Right lobe of liver (tissue), 6 donors: ENCODE data around the gene CDC7. TPM values are rescaled to one million over a fixed set of nuclear protein-coding genes. Genes with fewer than 3 reads are reported as not detected.
A peak's percentile ranks its signal among the peaks of the same experiment; 100 is the strongest.

ENCODE experiments used
- ATAC-seq, 4 donors: fragments of 200-7000 bp; cut with Tn5 transposase; one replicate each; pipeline ENCODE4 v1.9.1; 2020; ENCODE audit warnings: mild to moderate bottlenecking in 4 of 4, moderate library complexity in 4 of 4
- DNase-seq, 3 donors: peaks; one replicate each; pipeline ENCODE4 v3.0.0-alpha.2; 2020
- H3K27ac ChIP-seq, 3 donors: fragments of 200-600 bp; one replicate each; pipeline ENCODE4 v1.8.0; 2022
- H3K27me3 ChIP-seq, 2 donors: fragments of 200-600 bp; one replicate each; pipeline ENCODE4 v1.8.0; 2022
- H3K36me3 ChIP-seq, 4 donors: fragments of 200-600 bp; sonication (generic) in 1 of 4; one replicate each; pipeline versions ENCODE4 v1.5.1 to v1.8.0; 2017 to 2022; ENCODE audit warnings: control low read depth in 1 of 4
- H3K4me1 ChIP-seq, 4 donors: fragments of 200-600 bp; sonication (generic) in 1 of 4; one replicate each; pipeline versions ENCODE4 v1.5.1 to v1.8.0; 2017 to 2022; ENCODE audit warnings: control low read depth in 1 of 4
- H3K4me3 ChIP-seq, 3 donors: fragments of 200-600 bp; one replicate each; pipeline ENCODE4 v1.8.0; 2022
- H3K9me3 ChIP-seq, 4 donors: fragments of 200-600 bp; sonication (generic) in 1 of 4; one replicate each; pipeline versions ENCODE4 v1.5.1 to v1.8.0; 2017 to 2022; ENCODE audit warnings: control low read depth in 1 of 4
- POLR2A ChIP-seq: fragments of 450-650 bp; IDR thresholded peaks from one replicate; pipeline ENCODE4 v1.6.1; 2017; ENCODE audit warnings: antibody characterized with exemption, mild to moderate bottlenecking
- WGBS: methylation state at CpG from one replicate; pipeline ENCODE4 v1.1.6; 2018; ENCODE audit warnings: low coverage, low lambda C conversion rate; ENCODE audit not compliant: insufficient coverage; ENCODE audit errors: missing lambda C conversion rate; 5-methylcytosine and 5-hydroxymethylcytosine counted together
- intact Hi-C, 2 donors: fragments of 100-400 bp; cut with DNase I; formaldehyde crosslinking; loops; one replicate each; pipeline versions ENCODE4 v1.11.2 to v1.14.1; 2022
- total RNA-seq, 6 experiments: library from RNA; depleted of rRNA in 2 of 6; stranded (reverse); fragments of >200 nt in 2 of 6; fragmentation: NEBNext Ultra II Directional in 3 of 6; extraction: Animal tissue kit (Norgen Biotek cat#: 25700) in 3 of 6; gene quantifications; one replicate each; pipeline versions ENCODE4 v1.1.0 to v1.2.4, GENCODE V29; 2016 to 2023
- TF ChIP-seq, protein P1 (sequence below), 4 donors: fragments of 200-600 bp in 3 of 4; fragments of 450-650 bp in 1 of 4; IDR thresholded peaks; one replicate each; pipeline versions ENCODE4 v1.5.1 to v1.8.0; 2016 to 2022; ENCODE audit warnings: antibody characterized with exemption in 4 of 4, mild to moderate bottlenecking in 2 of 4
- donor health status: DM: no; HTN: yes; CAD: no.
- donor health status: DM: no; HTN: no; CAD: no.
- donor health status: DM: no; HTN: no; CAD: no.
- donor health status: DM: no; HTN: yes; CAD: no.
- donor health status: DM: no; HTN: yes; CAD: no.

The CDC7 gene
- total RNA-seq, 6 experiments from 2014 or later, result 0.24 to 2.2 (median 0.92) TPM

DNA sequence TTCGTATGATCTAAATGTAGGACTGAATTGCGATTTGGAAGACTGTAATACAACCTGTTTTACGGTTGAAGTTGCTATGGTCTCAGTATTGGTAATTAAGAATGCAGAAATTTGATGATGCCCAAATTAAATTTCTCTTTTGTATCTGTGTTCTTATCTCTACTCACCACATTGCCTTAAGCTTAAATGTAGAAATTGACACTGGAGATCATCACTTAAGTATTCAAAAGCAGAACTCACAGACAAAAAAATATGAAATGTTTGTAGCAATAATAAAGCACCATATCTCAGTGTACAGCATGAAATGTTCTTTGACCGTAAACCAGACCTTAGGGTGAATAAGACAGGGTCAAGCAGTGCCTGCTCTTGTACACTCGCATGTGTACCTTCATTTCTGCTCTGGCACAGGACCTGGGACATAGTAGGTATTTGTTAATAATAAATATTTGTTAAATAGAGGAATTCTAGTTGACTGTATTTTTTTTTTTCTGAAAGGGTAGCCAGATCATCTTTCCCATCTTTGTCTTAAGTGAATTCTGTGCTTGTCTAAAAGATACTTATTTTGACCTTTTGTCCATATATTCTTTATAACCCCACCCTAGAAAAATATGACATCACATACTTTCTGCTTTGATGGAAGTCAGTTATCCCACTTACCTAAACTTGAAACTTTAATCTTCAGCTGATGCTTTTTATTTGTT lies 1.5 kb downstream of the CDC7 start:
- peak overlapping the region in 2 of 3 donors; percentile 62 to 81 for H3K4me3 ChIP-seq

GRCh38 chr1:91502672-91503184 lies 2.1 kb downstream of the CDC7 start:
- no peak for DNase-seq
- peaks cover 0 to 11% (median 0%) of the 10 kb centered on the region in 4 donors for H3K4me1 ChIP-seq
- H3K9me3 ChIP-seq, result no peaks in the 10 kb centered on the region
- intact Hi-C loops, result no loop called here
- WGBS, result 70% methylated on average over 2 of the region's 2 CpGs
- no peak for ATAC-seq
- no peaks in the 10 kb centered on the region for H3K36me3 ChIP-seq
- no peak overlapping the region for H3K4me3 ChIP-seq
- no peak overlapping the region for H3K27ac ChIP-seq
- no peak for TF ChIP-seq POLR2A
- TF ChIP-seq, protein P1, sequence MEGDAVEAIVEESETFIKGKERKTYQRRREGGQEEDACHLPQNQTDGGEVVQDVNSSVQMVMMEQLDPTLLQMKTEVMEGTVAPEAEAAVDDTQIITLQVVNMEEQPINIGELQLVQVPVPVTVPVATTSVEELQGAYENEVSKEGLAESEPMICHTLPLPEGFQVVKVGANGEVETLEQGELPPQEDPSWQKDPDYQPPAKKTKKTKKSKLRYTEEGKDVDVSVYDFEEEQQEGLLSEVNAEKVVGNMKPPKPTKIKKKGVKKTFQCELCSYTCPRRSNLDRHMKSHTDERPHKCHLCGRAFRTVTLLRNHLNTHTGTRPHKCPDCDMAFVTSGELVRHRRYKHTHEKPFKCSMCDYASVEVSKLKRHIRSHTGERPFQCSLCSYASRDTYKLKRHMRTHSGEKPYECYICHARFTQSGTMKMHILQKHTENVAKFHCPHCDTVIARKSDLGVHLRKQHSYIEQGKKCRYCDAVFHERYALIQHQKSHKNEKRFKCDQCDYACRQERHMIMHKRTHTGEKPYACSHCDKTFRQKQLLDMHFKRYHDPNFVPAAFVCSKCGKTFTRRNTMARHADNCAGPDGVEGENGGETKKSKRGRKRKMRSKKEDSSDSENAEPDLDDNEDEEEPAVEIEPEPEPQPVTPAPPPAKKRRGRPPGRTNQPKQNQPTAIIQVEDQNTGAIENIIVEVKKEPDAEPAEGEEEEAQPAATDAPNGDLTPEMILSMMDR (IDR thresholded peaks at IDR 0.05), result no peak
- H3K27me3 ChIP-seq, result no peaks in the 10 kb centered on the region

More for the DNA sequence above, 1.5 kb downstream of the CDC7 start:
- ATAC-seq (no peak), DNase-seq (no peak)
- Histone ChIP-seq H3K27ac (peak overlapping the region in 1 of 3 donors; percentile 67), H3K27me3 (no peaks in the 10 kb centered on the region), H3K9me3 (no peaks in the 10 kb centered on the region), H3K36me3 (no peaks in the 10 kb centered on the region), H3K4me1 (peaks cover 0 to 11% (median 0%) of the 10 kb centered on the region in 4 donors)
- intact Hi-C loops, result no loop called here
- WGBS, result 19% methylated on average over 5 of the region's 5 CpGs
- TF ChIP-seq, protein P1 (IDR thresholded peaks at IDR 0.05), result no peak
- no peak for TF ChIP-seq POLR2A

- H3K27ac ChIP-seq, result no peak overlapping the region
- ATAC-seq (no peak), DNase-seq (no peak)
- intact Hi-C loops, result no loop called here
- TF ChIP-seq POLR2A, result no peak
- TF ChIP-seq, protein P1 (IDR thresholded peaks at IDR 0.05), result no peak
- no peaks in the 10 kb centered on the region for H3K27me3 ChIP-seq
- no peak overlapping the region for H3K4me3 ChIP-seq
- H3K4me1 ChIP-seq, result peaks cover 0 to 11% (median 0%) of the 10 kb centered on the region in 4 donors
- no peaks in the 10 kb centered on the region for H3K9me3 ChIP-seq
- no peaks in the 10 kb centered on the region for H3K36me3 ChIP-seq
Measured at GRCh38 chr1:91503332-91503900, 2.8 kb downstream of the CDC7 start.

GRCh38 chr1:91503975-91504530 lies 3.4 kb downstream of the CDC7 start:
- intact Hi-C loops, result no loop called here
- Histone ChIP-seq H3K9me3 (no peaks in the 10 kb centered on the region), H3K4me1 (peaks cover 0 to 11% (median 0%) of the 10 kb centered on the region in 4 donors), H3K4me3 (no peak overlapping the region), H3K27ac (no peak overlapping the region), H3K27me3 (no peaks in the 10 kb centered on the region), H3K36me3 (no peaks in the 10 kb centered on the region)
- ATAC-seq (no peak), DNase-seq (no peak)
- 100% methylated on average over 1 of the region's 1 CpG for WGBS
- TF ChIP-seq, protein P1 (IDR thresholded peaks at IDR 0.05), result no peak
- no peak for TF ChIP-seq POLR2A
